ENCODE measurements around the gene RPUSD4.

RPUSD4 gene

GRCh38 chr11:126226334-126227084 lies 15.1 kb upstream of the RPUSD4 start:
- H3K4me3 ChIP-seq: no peak overlapping the region
- H3K27me3 ChIP-seq (ENCODE audit: low read depth): no peaks in the 10 kb centered on the region
- H3K36me3 ChIP-seq (replicated peaks): no peaks in the 10 kb centered on the region
- H3K4me1 ChIP-seq: no peaks in the 10 kb centered on the region
- H3K9me3 ChIP-seq: no peaks in the 10 kb centered on the region
- in situ Hi-C loops (cut with MboI; ENCODE audit: low sequenced_read_pairs): no loop called here
- no peak for DNase-seq (ENCODE audit: low spot score in 2 of 2)

DNA sequence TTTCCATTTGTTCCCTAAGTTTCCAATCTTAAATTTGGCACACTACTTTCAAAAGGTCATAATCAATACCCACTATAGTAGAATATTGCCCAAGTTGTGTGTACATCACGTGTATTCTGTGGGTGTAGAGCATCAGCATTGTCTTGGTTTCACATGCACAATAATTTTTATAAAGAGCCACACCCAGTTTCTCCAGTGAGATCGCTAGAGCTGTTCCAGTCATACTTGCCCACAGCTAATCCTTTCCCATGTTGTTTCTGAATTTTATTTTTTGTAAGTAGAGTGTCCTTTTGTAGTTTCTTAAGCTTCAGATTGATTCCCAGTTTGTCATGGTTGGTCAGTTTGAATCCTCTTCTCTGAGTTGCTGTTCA lies 13.8 kb upstream of the RPUSD4 start:
- no peaks in the 10 kb centered on the region for H3K9me3 ChIP-seq
- no peaks in the 10 kb centered on the region for H3K4me1 ChIP-seq
- no peaks in the 10 kb centered on the region for H3K36me3 ChIP-seq (replicated peaks)
- no peak for DNase-seq (ENCODE audit: low spot score in 2 of 2)
- H3K4me3 ChIP-seq: no peak overlapping the region
- H3K27me3 ChIP-seq (ENCODE audit: low read depth): no peaks in the 10 kb centered on the region
- in situ Hi-C loops (cut with MboI; ENCODE audit: low sequenced_read_pairs): no loop called here

DNA sequence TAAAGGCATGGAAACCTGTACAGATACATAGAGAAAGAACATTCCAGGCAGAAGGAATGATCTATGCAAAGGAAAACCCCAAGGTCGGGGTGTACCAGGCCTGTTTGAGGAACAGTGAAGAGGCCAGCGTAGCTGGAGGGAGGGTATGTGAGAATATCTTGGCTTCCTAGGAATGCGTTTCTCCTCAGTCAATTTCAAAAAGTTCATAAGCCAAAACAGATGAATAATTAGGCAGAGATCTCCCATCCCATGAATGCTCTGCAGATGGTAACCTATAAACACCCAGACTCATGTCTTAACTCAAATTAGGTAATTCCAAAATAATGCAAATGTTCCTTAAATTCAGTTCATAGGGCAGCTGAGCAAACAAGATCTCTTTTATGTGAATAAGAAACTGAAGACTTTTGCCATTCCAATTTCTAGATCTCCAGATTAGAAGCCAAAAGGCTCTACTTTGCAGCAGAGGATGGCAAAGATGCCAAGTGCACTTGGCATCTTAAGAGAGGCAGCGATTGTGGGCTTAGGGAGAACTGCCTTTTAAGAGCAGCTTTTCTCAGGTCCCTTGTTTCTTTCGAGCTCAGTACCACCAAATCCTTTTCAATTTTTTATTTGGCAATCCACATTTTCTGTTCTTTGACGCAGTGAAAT lies 13.3 kb upstream of the RPUSD4 start:
- DNase-seq (ENCODE audit: low spot score in 2 of 2): no peak
- in situ Hi-C loops (cut with MboI; ENCODE audit: low sequenced_read_pairs): loop anchor here (25.0 kb wide), 1 partner anchor 587 kb away; the partner anchor contains the start of gene CHEK1
- Histone ChIP-seq H3K4me3 (no peak overlapping the region), H3K4me1 (no peaks in the 10 kb centered on the region), H3K27me3 (ENCODE audit: low read depth) (no peaks in the 10 kb centered on the region), H3K9me3 (no peaks in the 10 kb centered on the region), H3K36me3 (replicated peaks) (no peaks in the 10 kb centered on the region)

GRCh38 chr11:126219547-126219946 lies 8.1 kb upstream of the RPUSD4 start:
- Histone ChIP-seq H3K36me3 (replicated peaks) (no peaks in the 10 kb centered on the region), H3K4me1 (no peaks in the 10 kb centered on the region; the same call in 1 of the 2 replicates), H3K9me3 (no peaks in the 10 kb centered on the region), H3K27me3 (ENCODE audit: low read depth) (no peaks in the 10 kb centered on the region), H3K4me3 (no peak overlapping the region)
- in situ Hi-C loops (cut with MboI; ENCODE audit: low sequenced_read_pairs): loop anchor here (25.0 kb wide), 1 partner anchor 582 kb away; the partner anchor contains the start of gene CHEK1
- no peak for DNase-seq (ENCODE audit: low spot score in 2 of 2)

DNA sequence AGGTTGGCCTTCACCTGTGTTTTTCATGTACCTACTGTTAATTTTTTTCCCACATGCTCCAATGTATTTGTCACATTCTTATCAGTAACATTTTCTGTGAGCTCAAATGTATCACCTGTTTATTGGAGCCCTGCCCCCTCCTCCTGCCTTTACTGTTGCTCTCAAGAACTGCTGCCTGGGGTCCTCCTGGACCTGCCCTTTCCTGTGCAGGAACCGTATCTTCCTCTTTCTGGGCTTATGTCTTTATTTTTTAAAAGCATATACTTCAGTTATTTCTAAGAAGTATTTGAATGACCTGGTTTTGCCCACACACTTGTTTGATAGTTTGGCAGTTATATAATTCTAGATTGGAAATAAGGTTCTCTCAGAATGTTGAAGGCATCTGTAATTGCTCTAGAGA lies 6.0 kb upstream of the RPUSD4 start:
- no peaks in the 10 kb centered on the region for H3K9me3 ChIP-seq
- no peaks in the 10 kb centered on the region for H3K27me3 ChIP-seq (ENCODE audit: low read depth)
- no peaks in the 10 kb centered on the region for H3K36me3 ChIP-seq (replicated peaks)
- in situ Hi-C loops (cut with MboI; ENCODE audit: low sequenced_read_pairs): loop anchor here (25.0 kb wide), 1 partner anchor 580 kb away; the partner anchor contains the start of gene CHEK1
- H3K4me3 ChIP-seq: no peak overlapping the region
- peaks cover 6% of the 10 kb centered on the region; the same call in 1 of the 2 replicates for H3K4me1 ChIP-seq
- no peak for DNase-seq (ENCODE audit: low spot score in 2 of 2)

DNA sequence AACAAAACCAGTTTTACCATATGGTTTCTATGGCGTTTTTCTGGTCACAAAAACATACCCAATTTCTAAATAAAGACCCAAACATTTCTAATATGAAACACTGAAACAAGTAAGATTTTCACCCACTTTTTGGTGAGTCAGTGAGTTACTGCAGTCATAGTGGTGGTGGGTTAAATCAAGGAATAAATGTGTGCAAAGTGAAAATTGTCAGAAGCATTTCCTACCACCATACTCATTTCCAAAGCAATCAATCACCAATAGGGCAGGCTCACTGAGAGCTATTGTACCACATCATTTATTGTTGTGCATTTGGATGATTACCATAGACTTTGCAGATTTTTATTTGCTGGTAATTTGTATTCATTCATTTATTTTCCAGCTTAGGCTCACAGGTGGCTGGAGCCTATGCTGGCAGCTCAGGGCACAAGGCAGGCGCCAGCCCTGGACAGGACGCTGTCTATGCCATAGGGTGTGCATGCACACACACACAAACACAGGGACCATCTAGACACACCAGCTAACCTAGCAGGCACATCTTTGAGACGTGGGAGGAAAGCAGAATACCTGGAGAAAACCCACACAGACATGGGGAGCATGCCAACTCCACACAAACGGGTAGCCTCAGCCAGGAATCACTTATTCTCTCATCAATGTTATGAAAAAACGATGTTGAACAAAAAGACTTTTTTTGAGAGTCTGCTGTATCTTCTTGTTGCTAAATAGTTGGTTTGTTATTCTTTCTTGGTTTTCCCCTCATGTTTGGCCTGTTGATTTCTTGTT lies 5.3 kb upstream of the RPUSD4 start:
- in situ Hi-C loops (cut with MboI; ENCODE audit: low sequenced_read_pairs): loop anchor here (25.0 kb wide), 1 partner anchor 579 kb away; the partner anchor contains the start of gene CHEK1
- no peaks in the 10 kb centered on the region for H3K27me3 ChIP-seq (ENCODE audit: low read depth)
- DNase-seq (ENCODE audit: low spot score in 2 of 2): no peak
- peaks cover 7% of the 10 kb centered on the region; the same call in 1 of the 2 replicates for H3K4me1 ChIP-seq
- no peaks in the 10 kb centered on the region for H3K9me3 ChIP-seq
- H3K36me3 ChIP-seq (replicated peaks): no peaks in the 10 kb centered on the region
- H3K4me3 ChIP-seq: no peak overlapping the region

DNA sequence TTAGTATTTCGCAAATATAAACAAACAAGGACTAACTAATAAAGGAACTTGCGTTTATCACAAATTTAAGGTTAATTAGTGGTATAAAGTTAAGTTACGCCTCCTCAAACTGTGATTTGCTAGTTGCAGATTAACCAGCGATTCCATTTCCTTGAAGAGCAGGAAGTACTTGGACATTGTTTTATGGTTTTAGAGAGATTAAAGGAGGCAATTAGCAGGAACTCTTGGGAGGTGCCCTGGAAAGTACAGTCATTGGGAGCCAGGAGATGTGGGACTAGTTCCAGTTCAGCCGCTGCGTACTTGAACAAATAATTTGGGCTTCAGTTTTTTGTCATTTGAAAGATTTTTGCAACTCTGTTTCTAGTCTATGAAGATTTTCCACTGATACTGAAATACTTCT lies 3.4 kb upstream of the RPUSD4 start:
- no peak for DNase-seq (ENCODE audit: low spot score in 2 of 2)
- Histone ChIP-seq H3K9me3 (no peaks in the 10 kb centered on the region), H3K4me3 (no peak overlapping the region), H3K4me1 (peaks cover 9% of the 10 kb centered on the region; the same call in 1 of the 2 replicates), H3K36me3 (replicated peaks) (no peaks in the 10 kb centered on the region; the same call in 1 of the 2 replicates), H3K27me3 (ENCODE audit: low read depth) (no peaks in the 10 kb centered on the region)
- in situ Hi-C loops (cut with MboI; ENCODE audit: low sequenced_read_pairs): loop anchor here (25.0 kb wide), 1 partner anchor 578 kb away; the partner anchor contains the start of gene CHEK1

GRCh38 chr11:126214441-126214840 lies 3.0 kb upstream of the RPUSD4 start:
- no peaks in the 10 kb centered on the region for H3K9me3 ChIP-seq
- H3K4me1 ChIP-seq: peaks cover 9% of the 10 kb centered on the region; the same call in 1 of the 2 replicates
- in situ Hi-C loops (cut with MboI; ENCODE audit: low sequenced_read_pairs): loop anchor here (25.0 kb wide), 1 partner anchor 577 kb away; the partner anchor contains the start of gene CHEK1
- H3K27me3 ChIP-seq (ENCODE audit: low read depth): no peaks in the 10 kb centered on the region
- no peak for DNase-seq (ENCODE audit: low spot score in 2 of 2)
- no peak overlapping the region for H3K4me3 ChIP-seq
- peaks cover 3% of the 10 kb centered on the region for H3K36me3 ChIP-seq (replicated peaks)

- Histone ChIP-seq H3K4me3 (peak overlapping the region; percentile 100), H3K36me3 (replicated peaks) (peaks cover 21% of the 10 kb centered on the region), H3K4me1 (peaks cover 9% of the 10 kb centered on the region; the same call in 1 of the 2 replicates), H3K27me3 (ENCODE audit: low read depth) (no peaks in the 10 kb centered on the region), H3K9me3 (no peaks in the 10 kb centered on the region)
- in situ Hi-C loops (cut with MboI; ENCODE audit: low sequenced_read_pairs): loop anchor here (25.0 kb wide), 1 partner anchor 575 kb away; the partner anchor contains the start of gene CHEK1
- DNase-seq (ENCODE audit: low spot score in 2 of 2): no peak
These were observed 725 bp upstream of the RPUSD4 start for GRCh38 chr11:126212089-126212660.

- in situ Hi-C loops (cut with MboI; ENCODE audit: low sequenced_read_pairs): loop anchor here (25.0 kb wide), 1 partner anchor 574 kb away; the partner anchor contains the start of gene CHEK1
- Histone ChIP-seq H3K4me1 (peaks cover 9% of the 10 kb centered on the region; the same call in 1 of the 2 replicates), H3K4me3 (peak overlapping the region; percentile 100), H3K36me3 (replicated peaks) (peaks cover 32% of the 10 kb centered on the region), H3K9me3 (no peaks in the 10 kb centered on the region), H3K27me3 (ENCODE audit: low read depth) (no peaks in the 10 kb centered on the region)
- no peak for DNase-seq (ENCODE audit: low spot score in 2 of 2)
These were observed 597 bp downstream of the RPUSD4 start for GRCh38 chr11:126210871-126211235.

DNA sequence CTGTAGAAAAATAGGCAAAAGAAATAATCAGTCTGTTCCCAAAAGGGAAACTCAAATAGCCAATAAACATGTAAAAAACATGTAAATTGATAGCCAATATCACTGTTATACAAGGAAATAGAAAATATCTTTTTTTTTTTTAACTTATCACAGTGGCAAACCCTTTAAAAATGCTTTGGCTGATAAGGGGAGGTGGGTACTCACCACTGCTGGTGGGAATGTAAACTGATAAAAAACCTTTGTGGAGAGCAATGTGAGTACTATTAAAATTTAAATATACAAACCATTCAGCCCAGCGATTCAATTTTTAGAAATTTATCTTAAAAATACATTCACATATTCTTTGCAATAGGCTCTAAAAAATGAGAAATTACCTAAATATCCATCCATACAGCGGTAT lies 3.6 kb downstream of the RPUSD4 start:
- no peaks in the 10 kb centered on the region for H3K27me3 ChIP-seq (ENCODE audit: low read depth)
- peaks cover 7% of the 10 kb centered on the region; the same call in 1 of the 2 replicates for H3K4me1 ChIP-seq
- no peak for DNase-seq (ENCODE audit: low spot score in 2 of 2)
- no peak overlapping the region for H3K4me3 ChIP-seq
- peaks cover 61% of the 10 kb centered on the region for H3K36me3 ChIP-seq (replicated peaks)
- H3K9me3 ChIP-seq: no peaks in the 10 kb centered on the region
- in situ Hi-C loops (cut with MboI; ENCODE audit: low sequenced_read_pairs): loop anchor here (25.0 kb wide), 1 partner anchor 571 kb away; the partner anchor contains the start of gene CHEK1

- in situ Hi-C loops (cut with MboI; ENCODE audit: low sequenced_read_pairs): loop anchor here (25.0 kb wide), 1 partner anchor 568 kb away; the partner anchor contains the start of gene CHEK1
- Histone ChIP-seq H3K27me3 (ENCODE audit: low read depth) (no peaks in the 10 kb centered on the region), H3K36me3 (replicated peaks) (peaks cover 79% of the 10 kb centered on the region), H3K4me3 (no peak overlapping the region), H3K4me1 (no peaks in the 10 kb centered on the region), H3K9me3 (no peaks in the 10 kb centered on the region)
- DNase-seq (ENCODE audit: low spot score in 2 of 2): no peak
These were observed 6.1 kb downstream of the RPUSD4 start for GRCh38 chr11:126205359-126205758.
